K562 (cell line): Measurements from ENCODE around the gene GRHL3.

Experiments used
- POLR2AphosphoS5 ChIP-seq: IDR thresholded peaks from 2 replicates; pipeline ENCODE4 v1.6.1; 2011; ENCODE audit warnings: mild to moderate bottlenecking, low read depth, low read length, moderate library complexity; ENCODE audit not compliant: control insufficient read depth, insufficient read depth
- SP1 ChIP-seq: sonication (generic); formaldehyde crosslinking; IDR thresholded peaks from 2 replicates; pipeline ENCODE4 v1.8.1; 2022; ENCODE audit warnings: mild to moderate bottlenecking, missing genetic modification reagents
- TEAD1 ChIP-seq, 2 experiments: fragments of 450-650 bp in 1 of 2; sonication (generic) in 1 of 2; formaldehyde crosslinking; IDR thresholded peaks; 2 replicates each; pipeline versions ENCODE4 v1.4.0 to v1.8.0; 2020 to 2022; ENCODE audit warnings: mild to moderate bottlenecking in 2 of 2, missing genetic modification reagents in 1 of 2

- TF ChIP-seq POLR2AphosphoS5 (no peak), SP1 (CRISPR knock-in tag) (no peak), TEAD1 (CRISPR knock-in tag; IDR thresholded peaks at IDR 0.05) (no peak)
These were observed 35.0 kb upstream of the GRHL3 start for GRCh38 chr1:24284156-24284471.
